K562 (cell line): ENCODE results near the gene TMEM184B. TPM values are rescaled to one million over a fixed set of nuclear protein-coding genes. Genes with fewer than 3 reads are reported as not detected.

Experiments used
- ATAC-seq: fragments of 200-7000 bp; cut with Tn5 transposase; 3 replicates; pipeline ENCODE4 v1.9.1; 2020; ENCODE audit warnings: moderate library complexity
- BruUV-seq: library from RNA; stranded (reverse); fragments of 400-500 nt; replicated peaks from 2 replicates; lab custom pipeline; 2021; lab: Mats Ljungman, UMichigan
- CTCF ChIA-PET: fragments of 300-600 bp; formaldehyde crosslinking; extraction: SDS; loops from one replicate; lab custom pipeline; 2021; ENCODE audit warnings: low intra/inter-chr PET ratio; lab: Yijun Ruan, JAX
- POLR2A ChIA-PET: fragments of 300-600, 350-650 bp; sonication (Branson Sonifier 250); formaldehyde crosslinking; extraction: SDS; loops from one replicate; lab custom pipeline; 2021; ENCODE audit warnings: antibody characterized with exemption, inconsistent platforms; lab: Yijun Ruan, JAX
- DNase-seq, 4 experiments: peaks; one replicate each; pipeline versions ENCODE4 v3.0.0 to v3.0.0-alpha.2; 2011 to 2018; ENCODE audit warnings: low spot score in 3 of 4, mixed read lengths in 3 of 4; ENCODE audit errors: extremely low read depth in 1 of 4
- FAIRE-seq: peaks from 2 replicates; lab custom pipeline; 2011; peaks lifted over from hg19 to GRCh38; lab: Jason Lieb, UNC
- H2AFZ ChIP-seq: 2 replicates; pipeline ENCODE4 v1.6.0; 2011; ENCODE audit warnings: low read depth, low read length, control low read depth, inconsistent platforms
- H3K27ac ChIP-seq: fragments of 200-600 bp; 3 replicates; pipeline ENCODE4 v1.8.0; 2011; ENCODE audit warnings: low read depth, mild to moderate bottlenecking, control low read depth, inconsistent platforms, low read length, moderate library complexity, mixed read lengths; ENCODE audit errors: extremely low read depth
- H3K27me3 ChIP-seq, 2 experiments: fragments of 300-600 bp in 1 of 2; 2 replicates in 1 of 2; 3 replicates in 1 of 2; pipeline versions ENCODE4 v1.6.0 to v1.8.0; 2011; ENCODE audit warnings: inconsistent platforms in 2 of 2, low read length in 2 of 2, mild to moderate bottlenecking in 1 of 2, mixed read lengths in 1 of 2, moderate library complexity in 1 of 2; ENCODE audit not compliant: control insufficient read depth in 2 of 2, insufficient read depth in 2 of 2
- H3K36me3 ChIP-seq: fragments of 300-600 bp; 3 replicates; pipeline ENCODE4 v1.8.0; 2011; ENCODE audit warnings: mild to moderate bottlenecking, low read length, inconsistent platforms; ENCODE audit not compliant: control insufficient read depth, insufficient read depth
- H3K4me1 ChIP-seq, 2 experiments: fragments of 200-600 bp in 1 of 2; replicated peaks in 1 of 2; 2 replicates in 1 of 2; 3 replicates in 1 of 2; pipeline versions ENCODE4 v1.5.1 to v1.8.0; 2011; ENCODE audit warnings: inconsistent platforms in 2 of 2, low read length in 2 of 2, mild to moderate bottlenecking in 1 of 2, mixed read lengths in 1 of 2, moderate library complexity in 1 of 2; ENCODE audit not compliant: control insufficient read depth in 2 of 2, insufficient read depth in 2 of 2
- H3K4me2 ChIP-seq: 2 replicates; pipeline ENCODE4 v1.6.1; 2011; ENCODE audit warnings: low read length, control low read depth, inconsistent platforms, mixed read lengths; ENCODE audit not compliant: insufficient read depth
- H3K4me3 ChIP-seq: fragments of 200-600 bp; sonication (generic), shearing (Covaris generic); 2 replicates; pipeline ENCODE4 v1.5.1; 2016; ENCODE audit warnings: control low read depth, inconsistent platforms
- H3K79me2 ChIP-seq: fragments of 200-600 bp; 3 replicates; pipeline ENCODE4 v1.8.0; 2011; ENCODE audit warnings: low read length, inconsistent platforms; ENCODE audit not compliant: control insufficient read depth, insufficient read depth
- H3K9ac ChIP-seq, 2 experiments: 2 replicates each; pipeline versions ENCODE4 v1.6.0 to v1.6.1; 2011; ENCODE audit warnings: low read depth in 2 of 2, low read length in 2 of 2, control low read depth in 1 of 2, inconsistent platforms in 1 of 2, mild to moderate bottlenecking in 1 of 2, mixed read lengths in 1 of 2; ENCODE audit not compliant: insufficient read depth in 1 of 2
- H3K9me1 ChIP-seq: one replicate; pipeline ENCODE4 v1.6.0; 2011; ENCODE audit warnings: inconsistent platforms, mild to moderate bottlenecking, low read length, moderate library complexity; ENCODE audit not compliant: control insufficient read depth, insufficient read depth
- H3K9me3 ChIP-seq: replicated peaks from 2 replicates; pipeline ENCODE4 v1.5.1; 2011; ENCODE audit warnings: low read depth, low read length, inconsistent platforms; ENCODE audit not compliant: control insufficient read depth, insufficient read depth
- H4K20me1 ChIP-seq: replicated peaks from 2 replicates; pipeline ENCODE4 v1.6.1; 2011; ENCODE audit warnings: low read length, inconsistent platforms, mixed read lengths; ENCODE audit not compliant: control insufficient read depth, insufficient read depth
- CBFB ChIP-seq: sonication (generic); formaldehyde crosslinking; IDR thresholded peaks from 2 replicates; pipeline ENCODE4 v1.4.0; 2020; ENCODE audit warnings: mild to moderate bottlenecking, missing genetic modification reagents
- CREB3 ChIP-seq: fragments of 450-650 bp; conservative IDR thresholded peaks from 2 replicates; pipeline ENCODE4 v1.6.1; 2016; ENCODE audit warnings: missing genetic modification characterization, low read depth, mild to moderate bottlenecking, missing compliant biosample characterization, moderate library complexity
- ETV5 ChIP-seq: sonication (generic); formaldehyde crosslinking; IDR thresholded peaks from 2 replicates; pipeline ENCODE4 v1.4.0; 2020; ENCODE audit warnings: low read depth, mild to moderate bottlenecking, missing genetic modification reagents
- MTA2 ChIP-seq: fragments of 450-650 bp; IDR thresholded peaks from 2 replicates; pipeline ENCODE4 v1.6.1; 2016; ENCODE audit warnings: low read depth
- MYC ChIP-seq, 2 experiments: fragments of 250-450 bp in 1 of 2; sonication (Bioruptor Pico) in 1 of 2; IDR thresholded peaks; 2 replicates each; pipeline versions ENCODE4 v1.5.1 to v1.6.1; 2012 to 2021; ENCODE audit warnings: low read depth in 2 of 2, borderline replicate concordance in 1 of 2, improper control_type of control experiment in 1 of 2, low read length in 1 of 2, mild to moderate bottlenecking in 1 of 2, moderate library complexity in 1 of 2
- NCOA1 ChIP-seq: fragments of 450-650 bp; IDR thresholded peaks from 2 replicates; pipeline ENCODE4 v1.6.1; 2016; ENCODE audit warnings: low read depth
- NONO ChIP-seq, 2 experiments: fragments of 200-400 bp in 1 of 2; fragments of 450-650 bp in 1 of 2; formaldehyde crosslinking in 1 of 2; IDR thresholded peaks; 2 replicates each; pipeline ENCODE4 v1.6.1; 2017; ENCODE audit warnings: low read depth in 2 of 2, mild to moderate bottlenecking in 2 of 2, moderate library complexity in 2 of 2, low read length in 1 of 2
- RNF2 ChIP-seq: sonication (generic); IDR thresholded peaks from 2 replicates; pipeline ENCODE4 v1.6.1; 2016
- SREBF1 ChIP-seq: fragments of 150-350 bp; IDR thresholded peaks from 2 replicates; pipeline ENCODE4 v1.6.1; 2014; ENCODE audit warnings: antibody characterized with exemption, low read depth, low read length, borderline replicate concordance
- TAF1 ChIP-seq: IDR thresholded peaks from 2 replicates; pipeline ENCODE4 v1.6.1; 2011; ENCODE audit warnings: mild to moderate bottlenecking, low read length, moderate library complexity; ENCODE audit not compliant: insufficient read depth, control insufficient read depth, severe bottlenecking; ENCODE audit errors: extremely low read depth
- VEZF1 ChIP-seq: fragments of 200-800 bp; sonication (Bioruptor generic); IDR thresholded peaks from 2 replicates; pipeline ENCODE4 v1.6.1; 2017; ENCODE audit warnings: missing genetic modification characterization, missing compliant biosample characterization
- ZNF24 ChIP-seq: fragments of 450-650 bp; IDR thresholded peaks from 2 replicates; pipeline ENCODE4 v1.6.1; 2016
- ZNF354B ChIP-seq: fragments of 250-450 bp; sonication (Bioruptor Pico); IDR thresholded peaks from 2 replicates; pipeline ENCODE4 v1.4.0; 2020
- ZNF41 ChIP-seq: fragments of 250-450 bp; sonication (Bioruptor Pico); conservative IDR thresholded peaks from 2 replicates; pipeline ENCODE4 v1.4.0; 2020; ENCODE audit warnings: mild to moderate bottlenecking
- ZNF551 ChIP-seq: fragments of 250-450 bp; sonication (Bioruptor Pico); IDR thresholded peaks from 2 replicates; pipeline ENCODE4 v1.5.0; 2021; ENCODE audit warnings: mild to moderate bottlenecking, moderate library complexity
- WGBS: fragments of 100-300 bp; shearing (Covaris generic); methylation state at CpG from one replicate; pipeline ENCODE4 v1.1.6; 2016; ENCODE audit warnings: low coverage, mixed read lengths; ENCODE audit not compliant: insufficient coverage; ENCODE audit errors: missing lambda C conversion rate; 5-methylcytosine and 5-hydroxymethylcytosine counted together
- in situ Hi-C: fragments of 300-500 bp; cut with MboI; formaldehyde crosslinking; loops from 4 replicates; pipeline ENCODE4 v1.15.0; 2018; ENCODE audit warnings: inconsistent platforms, mixed read lengths
- intact Hi-C: fragments of 100-400 bp; cut with micrococcal nuclease; formaldehyde crosslinking; loops from 2 replicates; pipeline ENCODE4 v1.14.2; 2022
- polyA plus RNA-seq, 8 experiments: library from polyadenylated mRNA; depleted of rRNA in 4 of 8; stranded (reverse) in 5 of 8; unstranded in 3 of 8; fragments of >200 nt; fragmentation: Nextera tagmentation in 2 of 8; fragmentation: Illumina TruSeq in 1 of 8; extraction: Ambion mirVana in 2 of 8; extraction: Trizol in 1 of 8; gene quantifications; 2 replicates each; pipeline versions ENCODE4 v1.2.1 to v1.2.3, GENCODE V29; 2011 to 2014; ENCODE audit warnings: inconsistent platforms in 1 of 8, missing spikeins in 1 of 8
- total RNA-seq, 7 experiments: library from RNA; depleted of rRNA in 6 of 7; stranded (reverse); fragments of >200 nt in 6 of 7; fragmentation: Illumina TruSeq in 2 of 7; extraction: Trizol in 2 of 7; gene quantifications; 2 replicates each; pipeline versions ENCODE4 v1.2.1 to v1.2.3, GENCODE V29; 2011 to 2021; ENCODE audit warnings: low replicate concordance in 1 of 7
- TF ChIP-seq, protein P1 (sequence below): fragments of 250-450 bp; sonication (Bioruptor Pico); IDR thresholded peaks from 2 replicates; pipeline ENCODE4 v1.4.0; 2020

The TMEM184B gene
- total and polyA plus RNA-seq, 9 of the 15 experiments (the other 6 are each of a cell fraction or from before 2014, with no cell fraction given): 0.31 to 25.1 (median 6.2) TPM

DNA sequence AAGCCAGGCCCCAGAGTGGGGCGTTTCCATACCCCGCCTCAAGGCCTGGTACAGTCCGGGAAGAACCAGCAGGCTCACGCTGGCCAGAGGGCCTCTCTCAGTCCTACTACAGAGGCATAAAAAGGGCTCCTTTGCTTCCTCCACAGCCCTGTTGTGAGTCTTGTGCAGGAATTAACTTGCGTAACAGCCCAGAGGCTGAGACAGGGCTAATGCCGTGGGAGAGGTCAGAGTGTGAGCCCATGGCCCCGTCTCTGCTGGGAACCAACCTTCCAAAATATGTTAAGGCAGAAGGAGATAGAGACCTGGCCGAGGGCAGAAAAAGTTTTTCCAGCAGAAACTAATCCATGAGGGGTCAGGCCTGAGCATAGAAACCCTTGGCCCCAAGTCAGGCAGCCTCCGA lies 19.9 kb upstream of the TMEM184B start:
- Histone ChIP-seq H3K4me2 (no peak overlapping the region), H3K27ac (no peak overlapping the region), H3K4me1 (peaks cover 0 to 7% of the 10 kb centered on the region in 2 experiments; a peak in 2 of 5 replicates), H3K36me3 (peaks cover 48% of the 10 kb centered on the region; the same call in 2 of the 3 replicates), H3K9me3 (no peaks in the 10 kb centered on the region), H3K79me2 (no peaks in the 10 kb centered on the region), H3K27me3 (no peaks in the 10 kb centered on the region), H4K20me1 (no peaks in the 10 kb centered on the region), H3K9ac (no peak overlapping the region), H3K9me1 (no peaks in the 10 kb centered on the region), H3K4me3 (no peak overlapping the region), H2AFZ (no peak overlapping the region)
- no TSS peak for BruUV-seq
- FAIRE-seq: no peak
- ATAC-seq: no peak
- intact Hi-C loops (no loop called here), in situ Hi-C loops (no loop called here)
- TF ChIP-seq RNF2 (no peak), MYC (IDR thresholded peaks at IDR 0.05; ENCODE audit: low read depth, low read length) (no peak), MYC (CRISPR knock-in tag; IDR thresholded peaks at IDR 0.05; ENCODE audit: borderline replicate concordance, low read depth) (no peak), NCOA1 (no peak), ZNF24 (no peak), ETV5 (CRISPR knock-in tag) (no peak), TAF1 (no peak), ZNF354B (no peak), CBFB (no peak), CREB3 (tag) (no peak), SREBF1 (no peak), ZNF41 (CRISPR knock-in tag) (no peak), ZNF551 (no peak), MTA2 (no peak), NONO (IDR thresholded peaks at IDR 0.05; ENCODE audit: low read depth in 2 of 2, low read length in 1 of 2) (no peak), VEZF1 (CRISPR knock-in tag) (no peak)
- TF ChIP-seq, protein P1, sequence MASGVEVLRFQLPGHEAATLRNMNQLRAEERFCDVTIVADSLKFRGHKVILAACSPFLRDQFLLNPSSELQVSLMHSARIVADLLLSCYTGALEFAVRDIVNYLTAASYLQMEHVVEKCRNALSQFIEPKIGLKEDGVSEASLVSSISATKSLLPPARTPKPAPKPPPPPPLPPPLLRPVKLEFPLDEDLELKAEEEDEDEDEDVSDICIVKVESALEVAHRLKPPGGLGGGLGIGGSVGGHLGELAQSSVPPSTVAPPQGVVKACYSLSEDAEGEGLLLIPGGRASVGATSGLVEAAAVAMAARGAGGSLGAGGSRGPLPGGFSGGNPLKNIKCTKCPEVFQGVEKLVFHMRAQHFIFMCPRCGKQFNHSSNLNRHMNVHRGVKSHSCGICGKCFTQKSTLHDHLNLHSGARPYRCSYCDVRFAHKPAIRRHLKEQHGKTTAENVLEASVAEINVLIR (CRISPR knock-in tag): no peak
- ChIA-PET POLR2A (interaction anchor here (0.7 to 1.0 kb wide), 2 partner anchors 13 to 14 kb away, joined by 3 read pairs; no protein-coding TSS in a partner anchor), CTCF (no interaction called here)
- no peak for DNase-seq
- WGBS: 83% methylated on average over 6 of the region's 9 CpGs
